Measurements from ENCODE around the gene PHF21A.

PHF21A gene

GRCh38 chr11:45920531-45921477 lies 200.4 kb downstream of the PHF21A start:
- no peak for TF ChIP-seq CTCF (IDR thresholded peaks at IDR 0.05; ENCODE audit: borderline replicate concordance, insufficient read depth, low read depth, low read length)
- no peak overlapping the region for H3K4me3 ChIP-seq (ENCODE audit: low read depth, low read length)

GRCh38 chr11:45919806-45920530 lies 201.3 kb downstream of the PHF21A start:
- H3K4me3 ChIP-seq (ENCODE audit: low read depth, low read length): no peak overlapping the region
- TF ChIP-seq CTCF (IDR thresholded peaks at IDR 0.05; ENCODE audit: borderline replicate concordance, insufficient read depth, low read depth, low read length): no peak

GRCh38 chr11:45918962-45919675 lies 202.1 kb downstream of the PHF21A start:
- TF ChIP-seq CTCF (IDR thresholded peaks at IDR 0.05; ENCODE audit: borderline replicate concordance, insufficient read depth, low read depth, low read length): no peak

GRCh38 chr11:45918331-45918941 lies 202.8 kb downstream of the PHF21A start:
- no peak for TF ChIP-seq CTCF (IDR thresholded peaks at IDR 0.05; ENCODE audit: borderline replicate concordance, insufficient read depth, low read depth, low read length)
- H3K4me3 ChIP-seq (ENCODE audit: low read depth, low read length): peak overlapping the region; percentile 99

More at GRCh38 chr11:45918962-45919675, 202.1 kb downstream of the PHF21A start:
- H3K4me3 ChIP-seq (ENCODE audit: low read depth, low read length): no peak overlapping the region

GRCh38 chr11:45917623-45918330 lies 203.5 kb downstream of the PHF21A start, which contains the start of gene PEX16:
Gene PEX16 (minus strand): TSS chr11:45917877. CDS start chr11:45917811, 66 bp downstream.
- peak within 1 kb of the TSS; percentile 99 for H3K4me3 ChIP-seq (ENCODE audit: low read depth, low read length)
- TF ChIP-seq CTCF (IDR thresholded peaks at IDR 0.05; ENCODE audit: borderline replicate concordance, insufficient read depth, low read depth, low read length): no peak

- TF ChIP-seq CTCF (IDR thresholded peaks at IDR 0.05; ENCODE audit: borderline replicate concordance, insufficient read depth, low read depth, low read length): no peak
- peak overlapping the region; percentile 99 for H3K4me3 ChIP-seq (ENCODE audit: low read depth, low read length)
Measured at GRCh38 chr11:45917286-45917622, 204.0 kb downstream of the PHF21A start.

Measured in GM12875 (cell line).